Endodermal cell (in vitro differentiated cells): ENCODE data around the gene RHBDD3. TPM values are rescaled to one million over a fixed set of nuclear protein-coding genes. Genes with fewer than 3 reads are reported as not detected.

Experiments
- DNase-seq: peaks from one replicate; pipeline ENCODE4 v3.0.0-alpha.2; 2017
- H3K27ac ChIP-seq: 2 replicates; pipeline ENCODE4 v1.5.1; 2013; ENCODE audit warnings: mild to moderate bottlenecking, low read depth, low read length, moderate library complexity
- H3K27me3 ChIP-seq: 2 replicates; pipeline ENCODE4 v1.6.1; 2013; ENCODE audit warnings: mild to moderate bottlenecking, low read length, moderate library complexity; ENCODE audit not compliant: insufficient read depth, control insufficient read depth, poor library complexity, severe bottlenecking
- H3K36me3 ChIP-seq: 2 replicates; pipeline ENCODE4 v1.7.0; 2013; ENCODE audit warnings: mild to moderate bottlenecking, low read length, moderate library complexity; ENCODE audit not compliant: control insufficient read depth, insufficient read depth
- H3K4me1 ChIP-seq: one replicate; pipeline ENCODE4 v1.7.0; 2013; ENCODE audit warnings: low read length; ENCODE audit not compliant: control insufficient read depth, insufficient read depth
- H3K4me3 ChIP-seq: 2 replicates; pipeline ENCODE4 v1.5.1; 2013; ENCODE audit warnings: mild to moderate bottlenecking, low read length, moderate library complexity
- H3K9ac ChIP-seq: 2 replicates; pipeline ENCODE4 v1.6.1; 2013; ENCODE audit warnings: mild to moderate bottlenecking, low read length, moderate library complexity; ENCODE audit not compliant: poor library complexity, severe bottlenecking; ENCODE audit errors: extremely low read depth
- H3K9me3 ChIP-seq: 2 replicates; pipeline ENCODE4 v1.6.1; 2013; ENCODE audit warnings: mild to moderate bottlenecking, low read length, moderate library complexity; ENCODE audit not compliant: control insufficient read depth
- H3K27ac Mint-ChIP-seq: 2 replicates; pipeline ENCODE4 v1.8.0; 2020; ENCODE audit warnings: mixed read lengths
- H3K27me3 Mint-ChIP-seq: 2 replicates; pipeline ENCODE4 v1.8.0; 2021; ENCODE audit warnings: mild to moderate bottlenecking, mixed read lengths; ENCODE audit not compliant: insufficient read depth
- H3K36me3 Mint-ChIP-seq: 2 replicates; pipeline ENCODE4 v1.8.0; 2020; ENCODE audit warnings: low read depth, mixed read lengths
- H3K4me1 Mint-ChIP-seq: 2 replicates; pipeline ENCODE4 v1.8.0; 2020; ENCODE audit warnings: mixed read lengths
- H3K4me3 Mint-ChIP-seq: 2 replicates; pipeline ENCODE4 v1.8.0; 2020; ENCODE audit warnings: mild to moderate bottlenecking, moderate library complexity, mixed read lengths
- H3K9me3 Mint-ChIP-seq: 2 replicates; pipeline ENCODE4 v1.8.0; 2020; ENCODE audit warnings: mild to moderate bottlenecking, mixed read lengths
- CTCF ChIP-seq: fragments of 200-600 bp; sonication (generic); conservative IDR thresholded peaks from 2 replicates; pipeline ENCODE4 v1.5.0; 2021; ENCODE audit warnings: antibody characterized with exemption, mild to moderate bottlenecking
- WGBS, 2 experiments: methylation state at CpG; one replicate each; pipeline versions ENCODE4 v1.1.5 to v1.1.7; 2013; ENCODE audit warnings: missing lambda C conversion rate in 2 of 2, mixed read lengths in 1 of 2; ENCODE audit not compliant: insufficient coverage in 1 of 2, insufficient read length in 1 of 2; 5-methylcytosine and 5-hydroxymethylcytosine counted together
- total RNA-seq, 2 donors: library from RNA; stranded (reverse); fragmentation: NEBNext Ultra II Directional in 1 of 2; extraction: Animal tissue kit (Norgen Biotek cat#: 25700) in 1 of 2; gene quantifications; 2 replicates in 1 of 2; 3 replicates in 1 of 2; pipeline ENCODE4 v1.2.1, GENCODE V29; 2021

The RHBDD3 gene
- total RNA-seq, 2 donors from 2014 or later = 65.0 to 75.2 TPM

DNA sequence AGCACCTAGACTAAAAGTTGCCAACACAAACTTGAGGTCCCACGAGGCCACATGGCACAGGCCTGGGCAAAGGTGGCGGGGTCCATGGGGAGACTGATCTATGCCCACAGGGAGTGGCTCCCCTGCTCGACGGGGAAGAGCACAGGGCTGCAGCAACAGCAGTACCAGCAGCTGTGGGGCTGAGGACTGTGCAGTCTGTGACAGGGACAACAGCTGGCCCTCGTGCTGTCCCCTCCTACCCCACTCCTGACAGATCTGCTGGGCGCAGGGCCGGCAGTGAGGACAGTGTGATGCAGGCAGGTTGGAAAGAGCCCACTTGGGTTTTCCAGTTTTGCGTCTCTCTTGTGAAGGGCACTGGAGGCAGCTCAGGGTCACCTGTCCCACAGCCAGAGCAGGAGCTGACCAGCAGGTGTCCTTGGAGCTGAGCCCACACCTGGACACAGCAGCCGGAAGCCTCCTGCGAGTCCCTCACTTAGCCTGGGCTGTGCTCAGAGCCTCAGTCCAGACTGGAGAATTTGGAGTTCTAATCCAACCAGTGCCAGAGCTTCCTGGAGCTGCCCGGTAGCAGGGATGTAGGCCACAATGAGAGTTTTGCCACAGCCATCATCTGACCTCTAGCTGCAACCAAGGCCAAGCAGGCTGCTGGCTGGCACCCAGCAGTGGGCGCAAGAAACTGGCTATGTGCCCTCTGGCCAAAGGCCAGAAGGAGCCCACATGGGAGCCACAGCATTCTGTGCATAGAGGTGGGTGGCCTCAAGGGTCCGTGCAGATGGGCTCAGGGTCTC is 35.1 kb upstream of the RHBDD3 start:
- no peak overlapping the region for H3K9ac ChIP-seq
- no peak overlapping the region for H3K4me3 Mint-ChIP-seq
- H3K27ac Mint-ChIP-seq = peak overlapping the region; percentile 55

DNA sequence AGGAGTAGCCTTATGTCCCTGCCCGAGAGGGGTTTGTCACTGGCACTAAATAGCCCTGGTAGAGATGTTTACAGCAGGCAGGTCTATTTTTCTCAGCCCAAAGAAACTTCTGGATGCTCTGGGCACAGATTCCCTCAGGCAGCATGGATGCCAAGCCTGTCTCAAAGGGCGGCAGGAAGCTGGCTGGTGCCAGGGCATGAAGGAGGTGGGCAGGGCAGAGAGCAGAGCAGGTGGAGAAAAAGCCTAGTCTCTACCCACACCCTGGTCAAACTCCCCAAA is 34.6 kb upstream of the RHBDD3 start:
- Histone ChIP-seq H3K4me1 (peaks cover under 1% of the 10 kb centered on the region), H3K9ac (no peak overlapping the region), H3K27me3 (no peaks in the 10 kb centered on the region), H3K27ac (peak overlapping the region; percentile 32), H3K9me3 (no peaks in the 10 kb centered on the region), H3K36me3 (peaks cover 30% of the 10 kb centered on the region), H3K4me3 (no peak overlapping the region)
- Mint-ChIP-seq H3K4me1 (peaks cover 11% of the 10 kb centered on the region), H3K9me3 (no peaks in the 10 kb centered on the region), H3K36me3 (peaks cover 35% of the 10 kb centered on the region), H3K27me3 (no peaks in the 10 kb centered on the region), H3K27ac (peak overlapping the region; percentile 20), H3K4me3 (no peak overlapping the region)
- DNase-seq = no peak
- 90 to 93% methylated on average over 2 of the region's 2 CpGs for WGBS, 2 experiments
- TF ChIP-seq CTCF = no peak

More for the DNA sequence above, 35.1 kb upstream of the RHBDD3 start:
- Mint-ChIP-seq H3K9me3 (no peaks in the 10 kb centered on the region), H3K36me3 (peaks cover 30% of the 10 kb centered on the region), H3K27me3 (no peaks in the 10 kb centered on the region), H3K4me1 (peaks cover 14% of the 10 kb centered on the region)
- H3K27me3 ChIP-seq = no peaks in the 10 kb centered on the region
- peak; percentile 74 for DNase-seq
- WGBS, 2 experiments = 84 to 86% methylated on average over 10 to 13 of the region's 13 CpGs
- peaks cover 24% of the 10 kb centered on the region for H3K36me3 ChIP-seq
- H3K4me3 ChIP-seq = no peak overlapping the region
- H3K27ac ChIP-seq = peak overlapping the region; percentile 32
- TF ChIP-seq CTCF = peak; percentile 37
- H3K4me1 ChIP-seq = peaks cover 3% of the 10 kb centered on the region
- H3K9me3 ChIP-seq = no peaks in the 10 kb centered on the region

- Mint-ChIP-seq H3K27ac (peak overlapping the region; percentile 20), H3K4me1 (peaks cover 10% of the 10 kb centered on the region), H3K27me3 (no peaks in the 10 kb centered on the region), H3K36me3 (peaks cover 40% of the 10 kb centered on the region), H3K4me3 (no peak overlapping the region), H3K9me3 (no peaks in the 10 kb centered on the region)
- H3K4me3 ChIP-seq = no peak overlapping the region
- no peak overlapping the region for H3K9ac ChIP-seq
- no peaks in the 10 kb centered on the region for H3K27me3 ChIP-seq
- H3K9me3 ChIP-seq = no peaks in the 10 kb centered on the region
- H3K36me3 ChIP-seq = peaks cover 34% of the 10 kb centered on the region
- TF ChIP-seq CTCF = no peak
- 92 to 95% methylated on average over 13 to 17 of the region's 17 CpGs for WGBS, 2 experiments
- DNase-seq = peak; percentile 56
- peak overlapping the region; percentile 32 for H3K27ac ChIP-seq
- no peaks in the 10 kb centered on the region for H3K4me1 ChIP-seq
Observed at GRCh38 chr22:29301716-29302401, 34.1 kb upstream of the RHBDD3 start.
